GM12878 (cell line): ENCODE measurements around the gene PFDN4. TPM values are rescaled to one million over a fixed set of nuclear protein-coding genes. Genes with fewer than 3 reads are reported as not detected.
"Not testable (repeated sequence)": the region's sequence is repeated elsewhere in the genome, so short reads cannot be mapped to it uniquely, and the experiment has no call there.

Experiments used
- ATAC-seq: fragments of 200-7000 bp; cut with Tn5 transposase; 3 replicates; pipeline ENCODE4 v1.9.1; 2020; ENCODE audit warnings: mild to moderate bottlenecking, moderate library complexity
- BruUV-seq: library from RNA; stranded (reverse); fragments of 400-500 nt; replicated peaks from 2 replicates; lab custom pipeline; 2021; lab: Mats Ljungman, UMichigan
- CTCF ChIA-PET: fragments of 300-600 bp; sonication (Branson Sonifier 250); formaldehyde crosslinking; extraction: SDS; loops from one replicate; lab custom pipeline; 2021; ENCODE audit warnings: inconsistent platforms; lab: Yijun Ruan, JAX
- POLR2A ChIA-PET: fragments of 350-600 bp; formaldehyde crosslinking; extraction: SDS; loops from one replicate; lab custom pipeline; 2021; ENCODE audit warnings: inconsistent platforms; lab: Charles Lee
- RAD21 ChIA-PET: fragments of 300-600 bp; sonication (Branson Sonifier 250); formaldehyde crosslinking; loops from one replicate; lab custom pipeline; 2023; ENCODE audit warnings: antibody characterized with exemption; ENCODE audit not compliant: unreplicated experiment; lab: Charles Lee
- SMC1A ChIA-PET: fragments of 300-600 bp; sonication (Branson Sonifier 250); formaldehyde crosslinking; loops from one replicate; lab custom pipeline; 2023; ENCODE audit not compliant: unreplicated experiment, uncharacterized antibody; lab: Charles Lee
- DNase-seq: peaks from one replicate; pipeline ENCODE4 v3.0.0-alpha.2; 2011; ENCODE audit warnings: low read depth, low spot score
- FAIRE-seq: peaks from 3 replicates; lab custom pipeline; 2011; peaks lifted over from hg19 to GRCh38; lab: Jason Lieb, UNC
- H2AFZ ChIP-seq: 2 replicates; pipeline ENCODE4 v1.6.0; 2011; ENCODE audit warnings: low read depth, low read length, control low read depth; ENCODE audit not compliant: control insufficient read depth
- H3K27ac ChIP-seq: 2 replicates; pipeline ENCODE4 v1.5.1; 2011; ENCODE audit warnings: control low read depth; ENCODE audit not compliant: control insufficient read depth, insufficient read depth
- H3K27me3 ChIP-seq, 2 experiments: replicated peaks in 1 of 2; 2 replicates each; pipeline versions ENCODE4 v1.6.0 to v1.6.1; 2011; ENCODE audit warnings: low read length in 1 of 2; ENCODE audit not compliant: control insufficient read depth in 2 of 2, insufficient read depth in 2 of 2
- H3K36me3 ChIP-seq, 2 experiments: 2 replicates each; pipeline ENCODE4 v1.5.1; 2011; ENCODE audit warnings: low read length in 1 of 2; ENCODE audit not compliant: control insufficient read depth in 2 of 2, insufficient read depth in 2 of 2
- H3K4me1 ChIP-seq: 2 replicates; pipeline ENCODE4 v1.6.1; 2011; ENCODE audit warnings: mild to moderate bottlenecking, low read length, moderate library complexity, mixed read lengths; ENCODE audit not compliant: control insufficient read depth, insufficient read depth
- H3K4me2 ChIP-seq: 2 replicates; pipeline ENCODE4 v1.6.0; 2011; ENCODE audit warnings: control low read depth; ENCODE audit not compliant: control insufficient read depth, insufficient read depth
- H3K4me3 ChIP-seq: fragments of 200-600 bp; sonication (generic); 2 replicates; pipeline ENCODE4 v1.5.1; 2016
- H3K79me2 ChIP-seq: 2 replicates; pipeline ENCODE4 v1.6.0; 2011; ENCODE audit warnings: low read length; ENCODE audit not compliant: control insufficient read depth, insufficient read depth
- H3K9ac ChIP-seq: 2 replicates; pipeline ENCODE4 v1.8.0; 2011; ENCODE audit warnings: low read length, control low read depth, mixed read lengths; ENCODE audit not compliant: control insufficient read depth, insufficient read depth
- H3K9me3 ChIP-seq: replicated peaks from 3 replicates; pipeline ENCODE4 v1.5.1; 2011; ENCODE audit warnings: mild to moderate bottlenecking, low read length; ENCODE audit not compliant: control insufficient read depth, insufficient read depth
- H4K20me1 ChIP-seq: 2 replicates; pipeline ENCODE4 v1.6.0; 2011; ENCODE audit not compliant: control insufficient read depth, insufficient read depth
- BMI1 ChIP-seq: fragments of 450-650 bp; IDR thresholded peaks from 2 replicates; pipeline ENCODE4 v1.6.1; 2016; ENCODE audit warnings: mild to moderate bottlenecking, moderate library complexity, borderline replicate concordance
- ETV6 ChIP-seq, 2 experiments: fragments of 450-650 bp in 1 of 2; IDR thresholded peaks in 1 of 2; conservative IDR thresholded peaks in 1 of 2; 2 replicates each; pipeline ENCODE4 v1.6.1; 2014; ENCODE audit warnings: antibody characterized with exemption in 1 of 2, borderline replicate concordance in 1 of 2, low read depth in 1 of 2, mild to moderate bottlenecking in 1 of 2, moderate library complexity in 1 of 2
- HDAC2 ChIP-seq: fragments of 200-600 bp; sonication (generic); IDR thresholded peaks from 2 replicates; pipeline ENCODE4 v1.6.1; 2017
- MLLT1 ChIP-seq: fragments of 450-650 bp; IDR thresholded peaks from 2 replicates; pipeline ENCODE4 v1.6.1; 2016; ENCODE audit warnings: mild to moderate bottlenecking
- MYB ChIP-seq: fragments of 150-350 bp; IDR thresholded peaks from 2 replicates; pipeline ENCODE4 v1.6.1; 2014; ENCODE audit warnings: mild to moderate bottlenecking, low read depth, low read length, borderline replicate concordance
- RBBP5 ChIP-seq: fragments of 200-600 bp; sonication (generic); conservative IDR thresholded peaks from 2 replicates; pipeline ENCODE4 v1.6.1; 2016
- SRF ChIP-seq, 2 experiments: IDR thresholded peaks; 2 replicates each; pipeline ENCODE4 v1.6.1; 2011; ENCODE audit warnings: low read depth in 2 of 2, low read length in 2 of 2, mild to moderate bottlenecking in 1 of 2, moderate library complexity in 1 of 2
- TAF1 ChIP-seq: IDR thresholded peaks from 2 replicates; pipeline ENCODE4 v1.6.1; 2011; ENCODE audit warnings: mild to moderate bottlenecking, low read depth, low read length, borderline replicate concordance
- ZSCAN29 ChIP-seq: fragments of 450-650 bp; IDR thresholded peaks from 2 replicates; pipeline ENCODE4 v1.6.1; 2017; ENCODE audit warnings: mild to moderate bottlenecking, moderate library complexity
- WGBS: methylation state at CpG from one replicate; pipeline ENCODE4 v1.1.6; 2016; ENCODE audit warnings: low lambda C conversion rate; ENCODE audit not compliant: insufficient replicate concordance, insufficient coverage; ENCODE audit errors: missing lambda C conversion rate; 5-methylcytosine and 5-hydroxymethylcytosine counted together
- in situ Hi-C: fragments of 300-500 bp; cut with MboI; formaldehyde crosslinking; loops from 9 replicates; pipeline ENCODE4 v1.14.3; 2018; ENCODE audit warnings: mixed read lengths
- intact Hi-C: fragments of 100-400 bp; cut with micrococcal nuclease; formaldehyde crosslinking; loops from one replicate; pipeline ENCODE4 v1.14.2; 2022; ENCODE audit not compliant: unreplicated experiment
- polyA plus RNA-seq, 11 experiments: library from polyadenylated mRNA; depleted of rRNA in 4 of 11; unstranded in 6 of 11; stranded (reverse) in 5 of 11; fragments of >200 nt; fragmentation: Nextera tagmentation in 4 of 11; fragmentation: Illumina TruSeq in 1 of 11; extraction: Ambion mirVana in 4 of 11; extraction: Trizol in 1 of 11; gene quantifications; 1 replicate in 1 of 11; 2 replicates in 10 of 11; pipeline versions ENCODE4 v1.2.1 to v1.2.3, GENCODE V29; 2011 to 2016; ENCODE audit warnings: inconsistent platforms in 2 of 11, missing spikeins in 2 of 11, low read depth in 1 of 11
- total RNA-seq, 4 experiments: library from RNA; depleted of rRNA in 3 of 4; stranded (reverse); fragments of >200 nt in 3 of 4; fragmentation: Illumina TruSeq in 1 of 4; extraction: Trizol in 1 of 4; gene quantifications; 2 replicates each; pipeline versions ENCODE4 v1.2.1 to v1.2.3, GENCODE V29; 2013 to 2021
- TF ChIP-seq, protein P1 (sequence below): fragments of 450-650 bp; IDR thresholded peaks from 2 replicates; pipeline ENCODE4 v1.6.1; 2017; ENCODE audit warnings: mild to moderate bottlenecking, moderate library complexity

Gene PFDN4
- total and polyA plus RNA-seq, 10 of the 15 experiments (the other 5 are each of a cell fraction or from before 2014, with no cell fraction given), result 36.9 to 136 (median 82.8) TPM

GRCh38 chr20:54237116-54237943 lies 29.4 kb downstream of the PFDN4 start (continued):
- TF ChIP-seq MYB, result no peak
- no peak for TF ChIP-seq TAF1
- TF ChIP-seq SRF (IDR thresholded peaks at IDR 0.05; ENCODE audit: low read depth in 2 of 2, low read length in 2 of 2), result no peak
- TF ChIP-seq, protein P1, sequence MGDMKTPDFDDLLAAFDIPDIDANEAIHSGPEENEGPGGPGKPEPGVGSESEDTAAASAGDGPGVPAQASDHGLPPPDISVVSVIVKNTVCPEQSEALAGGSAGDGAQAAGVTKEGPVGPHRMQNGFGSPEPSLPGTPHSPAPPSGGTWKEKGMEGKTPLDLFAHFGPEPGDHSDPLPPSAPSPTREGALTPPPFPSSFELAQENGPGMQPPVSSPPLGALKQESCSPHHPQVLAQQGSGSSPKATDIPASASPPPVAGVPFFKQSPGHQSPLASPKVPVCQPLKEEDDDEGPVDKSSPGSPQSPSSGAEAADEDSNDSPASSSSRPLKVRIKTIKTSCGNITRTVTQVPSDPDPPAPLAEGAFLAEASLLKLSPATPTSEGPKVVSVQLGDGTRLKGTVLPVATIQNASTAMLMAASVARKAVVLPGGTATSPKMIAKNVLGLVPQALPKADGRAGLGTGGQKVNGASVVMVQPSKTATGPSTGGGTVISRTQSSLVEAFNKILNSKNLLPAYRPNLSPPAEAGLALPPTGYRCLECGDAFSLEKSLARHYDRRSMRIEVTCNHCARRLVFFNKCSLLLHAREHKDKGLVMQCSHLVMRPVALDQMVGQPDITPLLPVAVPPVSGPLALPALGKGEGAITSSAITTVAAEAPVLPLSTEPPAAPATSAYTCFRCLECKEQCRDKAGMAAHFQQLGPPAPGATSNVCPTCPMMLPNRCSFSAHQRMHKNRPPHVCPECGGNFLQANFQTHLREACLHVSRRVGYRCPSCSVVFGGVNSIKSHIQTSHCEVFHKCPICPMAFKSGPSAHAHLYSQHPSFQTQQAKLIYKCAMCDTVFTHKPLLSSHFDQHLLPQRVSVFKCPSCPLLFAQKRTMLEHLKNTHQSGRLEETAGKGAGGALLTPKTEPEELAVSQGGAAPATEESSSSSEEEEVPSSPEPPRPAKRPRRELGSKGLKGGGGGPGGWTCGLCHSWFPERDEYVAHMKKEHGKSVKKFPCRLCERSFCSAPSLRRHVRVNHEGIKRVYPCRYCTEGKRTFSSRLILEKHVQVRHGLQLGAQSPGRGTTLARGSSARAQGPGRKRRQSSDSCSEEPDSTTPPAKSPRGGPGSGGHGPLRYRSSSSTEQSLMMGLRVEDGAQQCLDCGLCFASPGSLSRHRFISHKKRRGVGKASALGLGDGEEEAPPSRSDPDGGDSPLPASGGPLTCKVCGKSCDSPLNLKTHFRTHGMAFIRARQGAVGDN, result no peak
- no peak for TF ChIP-seq BMI1
- no peak for TF ChIP-seq RBBP5

DNA sequence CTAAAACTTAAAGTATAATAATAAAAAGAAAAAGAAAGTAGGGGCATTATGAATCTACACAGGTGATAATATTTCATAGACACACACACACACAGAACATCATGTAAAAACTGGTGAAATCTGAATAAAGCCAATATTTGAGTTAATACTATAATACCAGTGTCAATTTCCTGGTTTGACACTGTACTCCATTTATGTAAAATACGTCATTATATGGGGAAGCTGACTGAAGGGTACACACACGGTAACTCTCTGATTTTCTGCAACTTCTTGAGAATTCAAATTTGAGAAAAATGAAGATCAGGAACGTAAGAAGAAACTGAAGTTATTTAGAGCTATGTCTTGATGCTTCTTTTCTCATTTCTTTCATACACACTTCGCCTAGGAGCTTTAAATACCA lies 36.2 kb downstream of the PFDN4 start:
- Histone ChIP-seq H3K36me3 (no peaks in the 10 kb centered on the region), H3K4me2 (no peak overlapping the region), H3K9me3 (no peaks in the 10 kb centered on the region), H3K27me3 (no peaks in the 10 kb centered on the region), H4K20me1 (no peaks in the 10 kb centered on the region), H3K4me3 (no peak overlapping the region), H3K79me2 (no peaks in the 10 kb centered on the region), H2AFZ (no peak overlapping the region), H3K27ac (no peak overlapping the region), H3K4me1 (no peaks in the 10 kb centered on the region), H3K9ac (no peak overlapping the region)
- ATAC-seq (no peak), DNase-seq (no peak), FAIRE-seq (no peak)
- intact Hi-C loops, result no loop called here
- ChIA-PET RAD21 (no interaction called here), POLR2A (no interaction called here), CTCF (no interaction called here), SMC1A (interaction anchor here (1.3 kb wide), 1 partner anchor 9 kb away, joined by 3 read pairs; no protein-coding TSS in a partner anchor)
- in situ Hi-C loops, result no loop called here
- no TSS peak for BruUV-seq
- 26% methylated on average over 4 of the region's 4 CpGs for WGBS
- TF ChIP-seq MLLT1, result no peak
- TF ChIP-seq ZSCAN29, result no peak
- peak in 1 of 2 experiments; percentile 58; a peak in 1 of 4 replicates for TF ChIP-seq ETV6 (conservative IDR thresholded peaks at IDR 0.05 in 1 of 2, IDR thresholded peaks at IDR 0.05 in 1 of 2; ENCODE audit: borderline replicate concordance in 1 of 2, low read depth in 1 of 2)
- no peak for TF ChIP-seq HDAC2

DNA sequence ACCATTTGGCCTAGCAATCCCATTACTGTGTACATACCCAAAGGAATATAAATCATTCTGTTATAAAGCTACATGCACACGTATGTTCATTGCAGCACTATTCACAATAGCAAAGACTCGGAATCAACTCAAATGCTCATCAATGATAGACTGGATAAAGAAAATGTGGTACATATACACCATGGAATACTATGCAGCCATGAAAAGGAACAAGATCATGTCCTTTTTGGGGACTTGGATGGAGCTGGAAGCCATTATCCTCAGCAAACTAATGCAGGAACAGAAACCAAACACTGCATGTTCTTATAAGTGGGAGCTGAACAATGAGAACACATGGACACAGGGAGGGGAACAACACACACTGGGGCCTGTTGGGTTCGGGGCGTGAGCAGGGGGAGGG lies 40.8 kb downstream of the PFDN4 start:
- H3K4me1 ChIP-seq, H3K79me2 ChIP-seq, BruUV-seq, H3K27ac ChIP-seq, H3K27me3 ChIP-seq, POLR2A ChIA-PET, SMC1A ChIA-PET, H4K20me1 ChIP-seq, H3K4me3 ChIP-seq, RAD21 ChIA-PET, DNase-seq, FAIRE-seq, H3K4me2 ChIP-seq, intact Hi-C loops, H2AFZ ChIP-seq, H3K36me3 ChIP-seq, ATAC-seq, in situ Hi-C loops, CTCF ChIA-PET, H3K9ac ChIP-seq, H3K9me3 ChIP-seq: not testable (repeated sequence)
- 52% methylated on average over 4 of the region's 4 CpGs for WGBS
